HG03432 (cell line): ENCODE measurements around the gene GHRHR.

Experiments
- ATAC-seq: cut with Tn5 transposase; IDR thresholded peaks from one replicate; pipeline ENCODE4 v1.9.1; 2021; ENCODE audit warnings: mild to moderate bottlenecking, moderate library complexity; ENCODE audit not compliant: unreplicated experiment

GHRHR gene

DNA sequence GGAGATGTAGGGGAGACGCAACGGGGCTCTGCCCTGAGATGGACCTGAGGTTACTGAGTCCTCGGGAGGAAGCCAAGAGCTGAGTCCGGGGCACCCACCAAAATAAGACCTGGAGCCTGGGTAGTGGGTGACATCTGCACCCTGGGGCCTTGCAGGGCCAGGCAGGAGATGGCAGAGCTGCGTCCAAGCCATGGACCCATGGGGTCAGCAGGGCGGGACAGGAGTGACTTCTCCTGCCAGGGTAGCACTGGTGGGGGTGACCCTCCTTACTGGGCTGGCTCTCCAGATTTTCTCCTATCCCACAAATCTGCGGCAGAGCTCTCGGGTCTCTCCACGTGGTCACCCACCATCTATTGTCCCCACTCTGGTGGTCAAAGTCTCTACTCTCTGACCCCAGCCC is 2.1 kb downstream of the GHRHR start:
- no peak for ATAC-seq

GRCh38 chr7:30968294-30968693 is 4.5 kb downstream of the GHRHR start:
- ATAC-seq = no peak

DNA sequence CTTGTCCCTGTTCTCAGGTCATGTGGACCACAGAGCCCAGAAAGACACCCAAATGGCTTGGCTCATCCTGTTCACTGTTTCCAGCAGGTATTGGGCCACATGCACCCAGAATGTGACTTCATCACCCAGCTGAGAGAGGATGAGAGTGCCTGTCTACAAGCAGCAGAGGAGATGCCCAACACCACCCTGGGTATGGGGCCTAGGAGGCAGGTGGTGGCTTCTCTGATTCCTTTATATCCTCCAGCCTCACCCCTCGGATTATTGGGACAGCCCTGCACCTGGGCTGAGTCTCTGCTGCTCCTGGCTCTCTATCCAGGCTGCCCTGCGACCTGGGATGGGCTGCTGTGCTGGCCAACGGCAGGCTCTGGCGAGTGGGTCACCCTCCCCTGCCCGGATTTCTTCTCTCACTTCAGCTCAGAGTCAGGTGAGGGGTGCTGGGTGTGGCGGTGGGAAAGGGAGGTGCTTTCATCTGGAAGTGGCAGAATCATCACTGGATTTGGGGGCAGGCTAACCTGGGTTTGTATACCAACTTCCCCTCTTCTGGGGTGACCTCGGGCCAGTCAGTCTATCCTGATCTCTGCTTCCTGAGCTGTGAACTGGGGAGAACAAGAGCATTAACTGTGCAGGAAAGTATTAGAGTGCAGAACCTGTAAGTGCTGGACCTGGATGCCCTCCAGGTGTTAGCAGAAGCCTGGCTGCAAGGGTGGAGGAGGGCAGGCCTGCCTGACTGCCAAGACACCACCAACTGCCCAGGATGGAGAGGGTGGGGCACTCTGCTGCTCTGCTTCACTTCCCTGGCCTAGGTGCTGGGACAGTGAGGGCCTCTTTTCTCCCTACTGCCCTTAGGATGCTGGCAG is 5.2 kb downstream of the GHRHR start:
- no peak for ATAC-seq

DNA sequence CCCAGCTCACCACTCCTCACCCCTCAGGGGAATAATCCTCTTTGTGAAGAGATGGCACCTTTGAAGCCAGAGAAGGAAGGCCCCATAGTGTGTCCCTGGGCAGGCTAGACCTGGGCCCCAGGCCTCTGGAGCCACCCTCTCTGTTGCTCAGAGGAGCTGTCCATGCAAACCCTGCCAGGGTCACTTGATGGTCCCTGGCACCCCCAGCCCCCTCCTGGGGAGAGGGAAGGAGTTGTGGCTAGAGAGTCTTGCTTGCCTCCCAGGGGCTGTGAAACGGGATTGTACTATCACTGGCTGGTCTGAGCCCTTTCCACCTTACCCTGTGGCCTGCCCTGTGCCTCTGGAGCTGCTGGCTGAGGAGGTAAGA is 5.8 kb downstream of the GHRHR start:
- no peak for ATAC-seq

GRCh38 chr7:30970074-30970473 is 6.3 kb downstream of the GHRHR start:
- no peak for ATAC-seq

DNA sequence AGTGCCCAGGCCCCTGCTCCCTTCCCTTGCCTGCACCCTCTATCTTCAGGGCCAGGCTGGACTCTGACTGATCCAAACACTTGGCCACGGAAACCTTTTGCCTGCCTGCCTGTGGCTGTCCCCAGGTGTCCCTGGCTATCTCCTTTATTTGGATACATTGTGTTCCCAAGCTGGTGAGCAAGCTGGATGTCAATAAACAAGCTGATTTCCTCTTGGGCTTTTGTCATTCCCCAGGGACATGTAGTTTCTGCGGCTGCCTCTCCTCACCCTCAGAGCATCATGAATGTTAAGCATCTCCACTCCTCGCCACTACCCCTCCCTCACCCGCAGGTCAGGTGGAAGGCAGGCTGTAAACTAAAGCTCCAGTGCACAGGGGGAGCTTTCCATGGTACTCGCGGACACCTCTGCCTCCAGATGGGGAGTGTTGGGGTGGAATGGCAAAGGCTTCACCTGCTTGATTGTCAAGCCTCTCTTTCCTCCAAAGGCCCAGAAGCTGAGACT is 6.9 kb downstream of the GHRHR start:
- ATAC-seq = peak; percentile 32

- ATAC-seq = no peak
Observed at GRCh38 chr7:30971440-30971839, 7.7 kb downstream of the GHRHR start.

GRCh38 chr7:30971840-30972563 is 8.2 kb downstream of the GHRHR start:
- no peak for ATAC-seq

DNA sequence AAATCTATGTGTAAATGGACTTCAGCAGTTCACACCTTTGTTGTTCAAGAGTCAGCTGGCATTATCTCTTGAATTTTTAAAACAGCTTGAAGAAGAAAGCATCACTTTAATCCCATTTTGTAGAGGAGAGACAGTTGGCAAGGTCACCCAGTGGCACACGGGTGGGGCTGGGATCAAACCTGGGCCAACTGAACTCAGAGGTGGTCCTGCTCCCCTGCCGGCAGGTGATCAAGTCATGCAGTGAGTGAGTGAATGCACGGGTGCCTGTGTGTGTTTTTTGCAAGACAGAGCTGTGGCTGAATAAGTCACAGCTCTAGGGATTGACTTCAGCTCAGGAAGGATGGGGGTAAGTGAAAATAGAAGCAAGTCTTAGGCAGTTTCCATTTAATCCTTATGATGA is 9.5 kb downstream of the GHRHR start:
- no peak for ATAC-seq

DNA sequence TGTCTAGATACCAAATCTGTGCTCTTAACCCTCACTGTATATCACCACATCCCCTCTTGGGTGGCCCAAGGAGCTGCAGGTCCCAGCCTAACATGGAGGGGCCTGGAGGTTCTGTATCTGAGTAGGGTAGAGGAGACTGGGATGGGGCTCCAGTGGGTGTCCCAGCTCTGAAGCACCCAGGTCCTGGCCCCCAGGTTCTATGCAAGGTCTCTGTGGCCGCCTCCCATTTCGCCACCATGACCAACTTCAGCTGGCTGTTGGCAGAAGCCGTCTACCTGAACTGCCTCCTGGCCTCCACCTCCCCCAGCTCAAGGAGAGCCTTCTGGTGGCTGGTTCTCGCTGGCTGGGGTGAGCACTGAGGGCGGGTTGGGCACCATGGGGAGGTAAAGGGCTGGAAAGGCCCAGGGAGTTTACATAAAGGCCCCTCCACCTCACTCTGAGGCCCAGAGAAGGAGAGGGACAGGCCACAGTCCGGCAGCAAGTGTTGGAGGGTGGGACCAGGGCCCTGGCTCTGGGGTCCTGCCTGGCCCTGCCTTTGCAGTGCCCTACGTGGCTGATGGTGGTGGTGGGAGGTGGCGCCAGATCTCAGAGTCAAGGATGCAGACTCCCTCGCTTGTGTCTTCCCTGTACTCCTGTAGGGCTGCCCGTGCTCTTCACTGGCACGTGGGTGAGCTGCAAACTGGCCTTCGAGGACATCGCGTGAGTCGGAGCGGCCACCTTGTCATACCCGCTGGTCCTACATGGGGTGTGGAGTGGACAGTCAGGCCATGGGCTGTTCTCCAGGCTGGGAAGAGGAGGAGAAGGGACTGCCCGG is 10.2 kb downstream of the GHRHR start:
- ATAC-seq = no peak

DNA sequence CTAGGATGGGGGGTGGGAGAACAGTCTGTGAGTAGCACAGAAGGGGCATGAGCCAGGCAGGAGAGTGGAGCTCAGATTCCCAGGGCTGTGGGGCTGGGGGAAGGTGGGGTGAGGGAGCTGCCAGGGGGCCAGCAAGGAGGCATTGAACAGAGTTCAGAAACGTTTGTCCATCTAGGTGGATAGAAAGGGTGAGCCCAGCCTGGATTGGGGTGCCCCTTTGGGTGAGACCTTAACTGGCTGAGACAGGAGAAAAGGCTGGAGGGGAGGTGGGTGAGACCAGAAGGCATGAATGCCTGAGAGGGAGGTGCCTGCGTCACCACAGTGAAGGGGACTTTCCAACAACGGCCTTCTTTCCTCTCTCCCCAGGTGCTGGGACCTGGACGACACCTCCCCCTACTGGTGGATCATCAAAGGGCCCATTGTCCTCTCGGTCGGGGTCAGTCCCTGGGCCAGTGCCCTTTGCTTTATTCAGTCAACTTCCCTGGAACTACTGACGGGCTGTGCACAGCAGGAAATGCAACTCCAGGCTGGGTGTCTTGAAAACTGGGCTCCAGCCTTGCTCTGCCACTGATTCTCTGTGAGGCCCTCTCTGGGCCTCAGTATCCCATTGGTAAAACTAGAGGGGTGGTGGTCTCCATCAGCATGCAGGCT is 11.0 kb downstream of the GHRHR start:
- ATAC-seq = peak; percentile 94

- peak; percentile 16 for ATAC-seq
Observed at GRCh38 chr7:30975256-30975899, 11.6 kb downstream of the GHRHR start.

DNA sequence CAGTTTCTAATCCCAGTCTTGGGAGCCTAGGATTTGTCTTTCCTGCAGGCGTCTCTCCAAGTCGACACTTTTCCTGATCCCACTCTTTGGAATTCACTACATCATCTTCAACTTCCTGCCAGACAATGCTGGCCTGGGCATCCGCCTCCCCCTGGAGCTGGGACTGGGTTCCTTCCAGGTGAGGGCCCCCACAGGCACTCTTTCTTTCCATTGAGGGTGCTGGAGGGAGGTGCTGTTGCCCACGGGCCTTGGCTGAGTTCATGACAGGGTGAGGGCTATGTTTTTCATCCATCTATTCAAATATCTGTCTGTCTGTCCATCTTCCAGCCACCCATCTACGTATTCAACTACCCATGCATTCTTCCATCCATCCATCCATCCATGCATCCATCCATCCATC is 12.6 kb downstream of the GHRHR start:
- no peak for ATAC-seq

DNA sequence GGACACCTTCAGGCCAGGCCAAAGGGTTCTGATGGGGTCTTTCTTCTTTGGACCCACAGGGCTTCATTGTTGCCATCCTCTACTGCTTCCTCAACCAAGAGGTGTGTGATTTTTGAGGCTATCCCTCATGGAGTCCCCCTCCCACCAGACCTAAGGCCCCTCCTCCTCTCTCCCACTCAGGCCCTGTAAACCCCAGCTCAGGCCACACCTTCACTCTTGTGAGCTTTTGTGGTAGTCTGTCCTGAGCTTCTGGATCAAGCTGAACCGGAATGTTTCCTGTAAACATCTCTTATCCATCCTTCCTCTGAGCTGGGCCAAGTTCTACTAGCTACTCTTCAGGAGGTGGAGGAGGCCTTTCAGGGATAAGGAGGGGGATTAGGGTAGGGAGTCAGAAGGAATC is 13.5 kb downstream of the GHRHR start:
- no peak for ATAC-seq

DNA sequence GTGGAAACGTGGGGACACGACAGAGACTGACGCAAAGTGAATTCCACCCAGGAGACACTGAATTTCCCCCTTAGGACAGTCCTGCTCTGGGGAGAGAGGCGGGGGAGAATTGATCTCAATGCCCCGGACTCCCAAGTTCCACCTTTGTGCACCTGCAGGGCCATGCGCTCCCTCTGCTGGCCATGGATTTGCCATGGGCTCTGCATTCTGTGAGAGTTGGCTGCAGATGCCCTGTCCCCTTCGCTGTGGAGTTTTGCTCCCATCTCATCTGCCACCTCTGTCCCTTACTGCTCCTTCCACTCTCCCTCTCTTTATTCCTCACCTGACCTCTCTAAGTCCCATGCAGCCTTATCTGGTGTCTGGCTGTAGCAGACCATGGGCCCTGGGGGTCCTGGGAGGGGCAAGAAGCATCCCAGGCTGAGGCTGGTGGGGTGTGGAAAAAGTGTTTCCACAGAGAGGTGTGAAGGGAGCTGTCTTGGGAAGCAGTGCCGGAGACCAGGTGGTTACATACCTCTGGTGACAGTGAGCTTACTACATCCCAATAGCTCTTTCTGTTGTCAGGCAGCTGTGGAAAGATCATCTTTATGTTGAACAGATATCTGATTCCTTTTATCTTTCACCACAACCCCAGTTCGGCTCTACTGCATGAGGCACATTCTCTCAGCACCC is 14.3 kb downstream of the GHRHR start:
- ATAC-seq = no peak

GRCh38 chr7:30979027-30979426 is 15.3 kb downstream of the GHRHR start:
- ATAC-seq = no peak

DNA sequence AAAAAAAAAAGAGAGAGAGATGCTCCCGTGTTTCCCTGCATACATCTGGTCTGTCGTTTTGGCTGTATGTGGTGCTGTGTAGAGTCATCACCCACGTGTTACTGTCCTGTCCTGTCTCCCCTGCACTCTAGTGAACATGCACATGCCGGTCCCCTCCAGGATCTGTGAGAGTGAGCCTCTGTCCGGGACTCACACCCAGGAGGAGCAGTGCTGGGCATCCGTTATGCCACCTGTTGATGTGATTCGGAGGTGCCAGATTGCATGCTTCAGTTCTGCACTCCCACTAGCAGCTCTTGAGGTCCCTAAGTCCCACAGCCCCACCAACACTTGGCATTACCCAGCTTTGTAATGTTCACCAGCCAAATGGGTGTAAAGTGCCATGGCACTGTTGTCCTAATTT is 16.4 kb downstream of the GHRHR start:
- no peak for ATAC-seq

- no peak for ATAC-seq
Observed at GRCh38 chr7:30980751-30981150, 17.0 kb downstream of the GHRHR start.

- ATAC-seq = peak; percentile 88
Observed at GRCh38 chr7:30983042-30983913, 19.5 kb downstream of the GHRHR start.
